HepG2 (cell line): ENCODE measurements around the gene HINFP. TPM values are rescaled to one million over a fixed set of nuclear protein-coding genes. Genes with fewer than 3 reads are reported as not detected.

ENCODE experiments used
- ATAC-seq: fragments of 200-7000 bp; cut with Tn5 transposase; 3 replicates; pipeline ENCODE4 v1.9.1; 2020; ENCODE audit warnings: mild to moderate bottlenecking, moderate library complexity
- BruUV-seq: library from RNA; stranded (reverse); fragments of 400-500 nt; replicated peaks from 2 replicates; lab custom pipeline; 2021; lab: Mats Ljungman, UMichigan
- CTCF ChIA-PET: fragments of 300-600 bp; formaldehyde crosslinking; extraction: SDS; loops from one replicate; lab custom pipeline; 2021; ENCODE audit warnings: low total read pairs, inconsistent platforms, low intra/inter-chr PET ratio; lab: Yijun Ruan, JAX
- POLR2A ChIA-PET: fragments of 350-600 bp; sonication (Branson Sonifier 250); formaldehyde crosslinking; loops from one replicate; lab custom pipeline; 2020; ENCODE audit warnings: antibody characterized with exemption, inconsistent platforms; lab: Yijun Ruan, JAX
- DNase-seq: peaks from one replicate; pipeline ENCODE4 v3.0.0-alpha.2; 2015; ENCODE audit warnings: low spot score
- FAIRE-seq: peaks from 3 replicates; lab custom pipeline; 2011; peaks lifted over from hg19 to GRCh38; lab: Jason Lieb, UNC
- H2AFZ ChIP-seq: one replicate; pipeline ENCODE4 v1.6.1; 2011; ENCODE audit warnings: low read length, inconsistent platforms
- H3K27ac ChIP-seq: fragments of 300-600 bp; 3 replicates; pipeline ENCODE4 v1.8.0; 2011; ENCODE audit warnings: mixed run types, mild to moderate bottlenecking, mixed read lengths, low read length, inconsistent platforms; ENCODE audit not compliant: insufficient read depth; ENCODE audit errors: extremely low read length
- H3K27me3 ChIP-seq, 2 experiments: fragments of 200-600 bp in 1 of 2; 2 replicates in 1 of 2; 3 replicates in 1 of 2; pipeline versions ENCODE4 v1.6.0 to v1.8.0; 2011; ENCODE audit warnings: low read length in 2 of 2, mild to moderate bottlenecking in 2 of 2, moderate library complexity in 2 of 2, inconsistent platforms in 1 of 2; ENCODE audit not compliant: insufficient read depth in 2 of 2, control insufficient read depth in 1 of 2
- H3K36me3 ChIP-seq, 2 experiments: fragments of 200-600 bp in 1 of 2; replicated peaks in 1 of 2; 2 replicates in 1 of 2; 3 replicates in 1 of 2; pipeline versions ENCODE4 v1.5.1 to v1.8.0; 2011; ENCODE audit warnings: low read length in 2 of 2, inconsistent platforms in 1 of 2; ENCODE audit not compliant: insufficient read depth in 2 of 2, control insufficient read depth in 1 of 2
- H3K4me1 ChIP-seq: 2 replicates; pipeline ENCODE4 v1.5.1; 2012; ENCODE audit warnings: low read length, inconsistent platforms; ENCODE audit not compliant: insufficient read depth
- H3K4me2 ChIP-seq: 2 replicates; pipeline ENCODE4 v1.6.0; 2011; ENCODE audit warnings: low read depth, low read length, inconsistent platforms
- H3K4me3 ChIP-seq, 3 experiments: fragments of 200-600 bp in 1 of 3; sonication (generic), shearing (Covaris generic) in 1 of 3; replicated peaks in 1 of 3; 2 replicates each; pipeline ENCODE4 v1.5.1; 2011 to 2016; ENCODE audit warnings: low read length in 3 of 3, inconsistent platforms in 2 of 3, low read depth in 2 of 3, mild to moderate bottlenecking in 2 of 3, control low read depth in 1 of 3, mixed read lengths in 1 of 3; ENCODE audit not compliant: insufficient read depth in 1 of 3
- H3K79me2 ChIP-seq: one replicate; pipeline ENCODE4 v1.6.1; 2011; ENCODE audit warnings: low read length, inconsistent platforms; ENCODE audit not compliant: insufficient read depth
- H3K9ac ChIP-seq: 2 replicates; pipeline ENCODE4 v1.6.0; 2011; ENCODE audit warnings: mild to moderate bottlenecking, low read depth, low read length, inconsistent platforms; ENCODE audit not compliant: insufficient read depth
- H3K9me3 ChIP-seq: 2 replicates; pipeline ENCODE4 v1.5.1; 2012; ENCODE audit warnings: mild to moderate bottlenecking, low read length
- H4K20me1 ChIP-seq: 2 replicates; pipeline ENCODE4 v1.6.0; 2011; ENCODE audit warnings: inconsistent platforms, mild to moderate bottlenecking, low read length, moderate library complexity; ENCODE audit not compliant: insufficient read depth
- CBX5 ChIP-seq: sonication (generic); formaldehyde crosslinking; IDR thresholded peaks from 2 replicates; pipeline ENCODE4 v1.4.0; 2020; ENCODE audit warnings: missing genetic modification reagents, borderline replicate concordance
- PCBP2 ChIP-seq: fragments of 200-400 bp; formaldehyde crosslinking; optimal IDR thresholded peaks from 2 replicates; pipeline ENCODE3; 2018; ENCODE audit warnings: low read length, low read depth; ENCODE audit not compliant: poor library complexity, severe bottlenecking
- PHB2 ChIP-seq: fragments of 450-650 bp; IDR thresholded peaks from 2 replicates; pipeline ENCODE4 v1.6.1; 2018; ENCODE audit not compliant: partially characterized antibody
- RCOR2 ChIP-seq: IDR thresholded peaks from 2 replicates; pipeline ENCODE4 v1.6.1; 2016; ENCODE audit warnings: missing biosample characterization, missing genetic modification reagents
- RELA ChIP-seq: sonication (generic); formaldehyde crosslinking; IDR thresholded peaks from 2 replicates; pipeline ENCODE4 v1.4.0; 2020; ENCODE audit warnings: missing genetic modification reagents
- ZNF124 ChIP-seq: sonication (generic); formaldehyde crosslinking; IDR thresholded peaks from 2 replicates; pipeline ENCODE4 v1.4.0; 2020; ENCODE audit warnings: missing genetic modification reagents
- ZNF235 ChIP-seq: sonication (generic); formaldehyde crosslinking; IDR thresholded peaks from 2 replicates; pipeline ENCODE4 v1.8.1; 2023; ENCODE audit warnings: mild to moderate bottlenecking, missing genetic modification reagents, borderline replicate concordance
- ZNF331 ChIP-seq: sonication (generic); formaldehyde crosslinking; IDR thresholded peaks from 2 replicates; pipeline ENCODE4 v1.4.0; 2020; ENCODE audit warnings: missing genetic modification reagents
- ZNF367 ChIP-seq: sonication (generic); formaldehyde crosslinking; IDR thresholded peaks from 2 replicates; pipeline ENCODE4 v1.4.0; 2020; ENCODE audit warnings: missing genetic modification reagents, borderline replicate concordance
- ZNF382 ChIP-seq: sonication (generic); formaldehyde crosslinking; IDR thresholded peaks from 2 replicates; pipeline ENCODE4 v1.5.0; 2020; ENCODE audit warnings: missing genetic modification reagents, mild to moderate bottlenecking, borderline replicate concordance
- ZNF543 ChIP-seq: sonication (generic); formaldehyde crosslinking; IDR thresholded peaks from 2 replicates; pipeline ENCODE4 v1.4.0; 2020; ENCODE audit warnings: mild to moderate bottlenecking, missing genetic modification reagents
- ZNF556 ChIP-seq: sonication (generic); formaldehyde crosslinking; IDR thresholded peaks from 2 replicates; pipeline ENCODE4 v1.4.0; 2020; ENCODE audit warnings: mild to moderate bottlenecking, missing genetic modification reagents, borderline replicate concordance
- ZNF607 ChIP-seq: sonication (generic); formaldehyde crosslinking; IDR thresholded peaks from 2 replicates; pipeline ENCODE4 v1.5.1; 2020; ENCODE audit warnings: missing genetic modification reagents, mild to moderate bottlenecking, borderline replicate concordance
- ZNF660 ChIP-seq: sonication (generic); formaldehyde crosslinking; IDR thresholded peaks from 2 replicates; pipeline ENCODE4 v1.5.1; 2020; ENCODE audit warnings: mild to moderate bottlenecking, low read depth, missing genetic modification reagents, borderline replicate concordance
- ZNF83 ChIP-seq: sonication (generic); formaldehyde crosslinking; IDR thresholded peaks from 2 replicates; pipeline ENCODE4 v1.4.0; 2020; ENCODE audit warnings: missing genetic modification reagents, mild to moderate bottlenecking, borderline replicate concordance
- WGBS: methylation state at CpG from one replicate; pipeline ENCODE4 v1.1.6; 2017; ENCODE audit warnings: low lambda C conversion rate; 5-methylcytosine and 5-hydroxymethylcytosine counted together
- in situ Hi-C: cut with HindIII; loops from 2 replicates; pipeline ENCODE4 v1.10.0; 2017; ENCODE audit warnings: low pct_unique_long_range_greater_than_20kb; ENCODE audit not compliant: extremely low pct_ligation_motif_present
- intact Hi-C: fragments of 100-400 bp; cut with micrococcal nuclease; formaldehyde crosslinking; loops from one replicate; pipeline ENCODE4 v1.10.0; 2022; ENCODE audit not compliant: unreplicated experiment
- polyA plus RNA-seq, 8 experiments: library from polyadenylated mRNA; depleted of rRNA in 3 of 8; stranded (reverse) in 7 of 8; unstranded in 1 of 8; fragments of >200 nt; fragmentation: Illumina TruSeq in 4 of 8; extraction: Trizol in 4 of 8; gene quantifications; 2 replicates each; pipeline versions ENCODE4 v1.2.1 to v1.2.3, GENCODE V29; 2011 to 2016; ENCODE audit warnings: low read depth in 4 of 8, missing spikeins in 1 of 8, mixed read lengths in 1 of 8; ENCODE audit not compliant: insufficient read depth in 1 of 8
- total RNA-seq, 5 experiments: library from RNA; depleted of rRNA; stranded (reverse); fragments of >200 nt; fragmentation: Illumina TruSeq; extraction: Trizol; gene quantifications; 2 replicates each; pipeline ENCODE4 v1.2.3, GENCODE V29; 2016; ENCODE audit warnings: low read depth in 1 of 5
- TF ChIP-seq, protein P1 (sequence below): IDR thresholded peaks from 2 replicates; pipeline ENCODE4 v1.6.1; 2016; ENCODE audit warnings: low read depth, control low read depth

Gene HINFP
- total and polyA plus RNA-seq, 2 of the 13 experiments (the other 11 are each of a cell fraction or from before 2014, with no cell fraction given), result 15.1 to 21.4 TPM

DNA sequence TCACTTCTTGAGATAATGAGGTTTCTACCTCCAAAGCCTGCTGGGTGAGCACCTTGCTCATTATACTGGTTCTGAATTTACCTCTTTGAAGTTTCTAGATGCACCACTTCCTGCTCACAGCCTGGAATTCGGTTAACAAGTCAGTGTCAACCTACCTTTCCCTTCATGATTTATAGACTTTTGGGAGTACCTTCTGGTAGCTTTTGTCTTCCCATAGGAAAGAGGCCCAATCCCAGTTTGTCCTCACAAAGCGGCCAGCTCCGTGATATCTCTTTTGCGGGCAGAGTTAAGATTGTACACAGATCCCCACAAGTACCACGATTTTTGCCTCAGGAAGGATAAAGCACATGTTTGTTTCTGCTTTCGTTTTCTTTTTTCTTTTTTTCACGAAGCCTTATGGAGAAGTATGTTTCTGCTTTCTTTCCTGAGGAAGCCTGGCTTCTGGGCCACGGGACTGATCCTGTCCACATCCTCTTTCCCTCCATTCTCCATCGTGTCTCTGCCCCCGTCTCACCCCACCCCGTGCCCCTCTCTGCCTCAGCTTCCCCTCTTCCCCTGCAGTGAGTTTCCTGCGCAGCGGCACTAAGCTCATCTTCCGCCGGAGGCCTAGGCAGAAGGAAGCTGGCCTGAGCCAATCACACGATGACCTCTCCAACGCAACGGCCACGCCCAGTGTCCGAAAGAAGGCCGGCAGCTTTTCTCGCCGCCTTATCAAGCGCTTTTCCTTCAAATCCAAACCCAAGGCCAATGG lies 5.7 kb upstream of the HINFP start:
- Histone ChIP-seq H3K36me3 (peaks cover 14 to 32% of the 10 kb centered on the region in 2 experiments), H3K4me3 (no peak overlapping the region), H3K27me3 (no peaks in the 10 kb centered on the region; a peak in 1 of 5 replicates), H3K9me3 (no peaks in the 10 kb centered on the region), H3K4me2 (no peak overlapping the region), H3K27ac (no peak overlapping the region), H4K20me1 (no peaks in the 10 kb centered on the region), H3K9ac (no peak overlapping the region), H2AFZ (no peak overlapping the region), H3K79me2 (no peaks in the 10 kb centered on the region), H3K4me1 (peaks cover 8% of the 10 kb centered on the region)
- no peak for TF ChIP-seq ZNF660 (CRISPR knock-in tag)
- TF ChIP-seq ZNF83 (CRISPR knock-in tag), result no peak
- TF ChIP-seq RCOR2 (CRISPR knock-in tag), result no peak
- TF ChIP-seq ZNF607, result no peak
- no peak for TF ChIP-seq RELA (CRISPR knock-in tag)
- no peak for TF ChIP-seq ZNF543 (CRISPR knock-in tag)
- no peak for TF ChIP-seq ZNF367 (CRISPR knock-in tag)
- BruUV-seq, result no TSS peak
- intact Hi-C loops (no loop called here), in situ Hi-C loops (no loop called here)
- DNase-seq (no peak), FAIRE-seq (no peak), ATAC-seq (no peak)
- POLR2A ChIA-PET, result interaction anchor here (0.7 kb wide), 1 partner anchor 223 kb away, joined by 3 read pairs; no protein-coding TSS in a partner anchor
- WGBS, result 93% methylated on average over 24 of the region's 24 CpGs
- CTCF ChIA-PET, result no interaction called here

DNA sequence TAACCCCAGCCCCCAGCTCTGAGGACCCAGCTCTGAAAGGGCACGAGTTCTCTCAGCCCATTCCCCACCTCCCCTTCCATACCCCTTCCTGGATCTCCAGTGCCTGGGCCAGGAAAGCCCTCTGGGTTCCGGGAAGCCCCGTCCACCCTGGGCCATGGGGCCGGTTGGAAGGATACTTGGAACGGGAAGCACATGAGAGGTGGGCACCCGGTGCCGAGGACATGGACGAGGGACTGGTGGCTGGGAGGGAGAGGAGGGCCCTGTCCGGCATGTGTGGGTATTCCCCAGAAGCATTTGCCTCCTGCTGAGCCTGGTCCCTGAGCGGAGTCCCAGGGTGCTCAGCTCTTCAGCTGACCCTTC lies 5.2 kb upstream of the HINFP start:
- ChIA-PET CTCF (no interaction called here), POLR2A (interaction anchor here (0.7 kb wide), 1 partner anchor 222 kb away, joined by 3 read pairs; no protein-coding TSS in a partner anchor)
- no peak overlapping the region for H3K27ac ChIP-seq
- no peak overlapping the region for H3K4me2 ChIP-seq
- H4K20me1 ChIP-seq, result no peaks in the 10 kb centered on the region
- 91% methylated on average over 8 of the region's 10 CpGs for WGBS
- H3K4me3 ChIP-seq, result no peak overlapping the region
- H3K4me1 ChIP-seq, result peaks cover 12% of the 10 kb centered on the region
- ATAC-seq, result no peak
- no peak overlapping the region for H3K9ac ChIP-seq
- no peaks in the 10 kb centered on the region for H3K79me2 ChIP-seq
- H3K9me3 ChIP-seq, result no peaks in the 10 kb centered on the region
- peaks cover 14 to 26% of the 10 kb centered on the region in 2 experiments for H3K36me3 ChIP-seq
- no peak for DNase-seq
- no peak for FAIRE-seq
- no peaks in the 10 kb centered on the region; a peak in 1 of 5 replicates for H3K27me3 ChIP-seq
- no TSS peak for BruUV-seq
- intact Hi-C loops, result no loop called here
- TF ChIP-seq ZNF124 (no peak), ZNF556 (CRISPR knock-in tag) (no peak), PHB2 (no peak), ZNF382 (CRISPR knock-in tag) (no peak), ZNF331 (CRISPR knock-in tag) (no peak), CBX5 (CRISPR knock-in tag) (no peak), ZNF235 (CRISPR knock-in tag) (no peak), PCBP2 (no peak)
- TF ChIP-seq, protein P1, sequence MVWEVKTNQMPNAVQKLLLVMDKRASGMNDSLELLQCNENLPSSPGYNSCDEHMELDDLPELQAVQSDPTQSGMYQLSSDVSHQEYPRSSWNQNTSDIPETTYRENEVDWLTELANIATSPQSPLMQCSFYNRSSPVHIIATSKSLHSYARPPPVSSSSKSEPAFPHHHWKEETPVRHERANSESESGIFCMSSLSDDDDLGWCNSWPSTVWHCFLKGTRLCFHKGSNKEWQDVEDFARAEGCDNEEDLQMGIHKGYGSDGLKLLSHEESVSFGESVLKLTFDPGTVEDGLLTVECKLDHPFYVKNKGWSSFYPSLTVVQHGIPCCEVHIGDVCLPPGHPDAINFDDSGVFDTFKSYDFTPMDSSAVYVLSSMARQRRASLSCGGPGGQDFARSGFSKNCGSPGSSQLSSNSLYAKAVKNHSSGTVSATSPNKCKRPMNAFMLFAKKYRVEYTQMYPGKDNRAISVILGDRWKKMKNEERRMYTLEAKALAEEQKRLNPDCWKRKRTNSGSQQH (CRISPR knock-in tag), result no peak
- no peak overlapping the region for H2AFZ ChIP-seq
- in situ Hi-C loops, result no loop called here
